Caco-2 (cell line): Measurements from ENCODE around the gene CEP131. TPM values are rescaled to one million over a fixed set of nuclear protein-coding genes. Genes with fewer than 3 reads are reported as not detected.
A peak's percentile ranks its signal among the peaks of the same experiment; 100 is the strongest.

Experiments
- BruUV-seq: library from RNA; stranded (reverse); fragments of 400-500 nt; replicated peaks from 2 replicates; lab custom pipeline; 2021; lab: Mats Ljungman, UMichigan
- CTCF ChIA-PET: fragments of 300-600 bp; sonication (Branson Sonifier 250); formaldehyde crosslinking; loops from one replicate; lab custom pipeline; 2022; ENCODE audit warnings: antibody characterized with exemption; lab: Charles Lee
- POLR2A ChIA-PET: fragments of 300-600 bp; sonication (Branson Sonifier 250); formaldehyde crosslinking; loops from one replicate; lab custom pipeline; 2022; ENCODE audit warnings: antibody characterized with exemption; lab: Charles Lee
- DNase-seq, 2 experiments: peaks; one replicate each; pipeline versions ENCODE4 v3.0.0 to v3.0.0-alpha.2; 2020 to 2022
- H3K27me3 ChIP-seq: replicated peaks from 2 replicates; pipeline ENCODE4 v1.6.0; 2011; ENCODE audit warnings: low read length; ENCODE audit not compliant: control insufficient read depth, insufficient read depth
- H3K36me3 ChIP-seq: 2 replicates; pipeline ENCODE4 v1.5.1; 2011; ENCODE audit warnings: low read length; ENCODE audit not compliant: control insufficient read depth, insufficient read depth
- H3K4me1 ChIP-seq: fragments of 250-450 bp; sonication (Bioruptor Pico); 2 replicates; pipeline ENCODE4 v1.5.1; 2020; ENCODE audit warnings: mild to moderate bottlenecking
- H3K4me3 ChIP-seq: 2 replicates; pipeline ENCODE4 v1.5.1; 2011; ENCODE audit warnings: low read depth, mild to moderate bottlenecking, control low read depth, low read length
- H3K9me3 ChIP-seq: fragments of 250-450 bp; sonication (Bioruptor Pico); 2 replicates; pipeline ENCODE4 v1.5.1; 2020; ENCODE audit warnings: mild to moderate bottlenecking, moderate library complexity
- H3K27ac Mint-ChIP-seq: one replicate; pipeline ENCODE4 v1.8.0; 2022; ENCODE audit warnings: mixed read lengths; ENCODE audit not compliant: unreplicated experiment
- H3K27me3 Mint-ChIP-seq: one replicate; pipeline ENCODE4 v1.8.0; 2022; ENCODE audit warnings: mixed read lengths; ENCODE audit not compliant: insufficient read depth, unreplicated experiment
- H3K36me3 Mint-ChIP-seq: one replicate; pipeline ENCODE4 v1.8.0; 2022; ENCODE audit warnings: mild to moderate bottlenecking, mixed read lengths; ENCODE audit not compliant: insufficient read depth, unreplicated experiment
- H3K4me1 Mint-ChIP-seq: one replicate; pipeline ENCODE4 v1.8.0; 2022; ENCODE audit warnings: low read depth, mixed read lengths; ENCODE audit not compliant: unreplicated experiment
- H3K4me3 Mint-ChIP-seq: one replicate; pipeline ENCODE4 v1.8.0; 2022; ENCODE audit warnings: mild to moderate bottlenecking, moderate library complexity, mixed read lengths; ENCODE audit not compliant: unreplicated experiment
- H3K9me3 Mint-ChIP-seq: one replicate; pipeline ENCODE4 v1.8.0; 2022; ENCODE audit warnings: mixed read lengths; ENCODE audit not compliant: unreplicated experiment
- CTCF ChIP-seq, 2 experiments: fragments of 200-600 bp in 1 of 2; IDR thresholded peaks; 1 replicate in 1 of 2; 2 replicates in 1 of 2; pipeline versions ENCODE4 v1.5.1 to v1.8.0; 2011 to 2022; ENCODE audit warnings: antibody characterized with exemption in 1 of 2, control low read depth in 1 of 2, inconsistent platforms in 1 of 2, low read depth in 1 of 2, low read length in 1 of 2, mild to moderate bottlenecking in 1 of 2, moderate library complexity in 1 of 2; ENCODE audit not compliant: insufficient read depth in 1 of 2, severe bottlenecking in 1 of 2, unreplicated experiment in 1 of 2
- intact Hi-C: fragments of 100-400 bp; cut with micrococcal nuclease; formaldehyde crosslinking; loops from one replicate; pipeline ENCODE4 v1.10.0; 2022; ENCODE audit not compliant: unreplicated experiment
- total RNA-seq: library from RNA; stranded (reverse); gene quantifications from 2 replicates; pipeline ENCODE4 v1.2.3, GENCODE V29; 2022

CEP131 gene
- total RNA-seq, 1 experiment from 2014 or later = 28.4 TPM

- Histone ChIP-seq H3K4me1 (no peaks in the 10 kb centered on the region), H3K27me3 (no peaks in the 10 kb centered on the region), H3K9me3 (no peaks in the 10 kb centered on the region), H3K36me3 (no peaks in the 10 kb centered on the region; the same call in 1 of the 2 replicates), H3K4me3 (no peak overlapping the region)
- BruUV-seq = no TSS peak
- DNase-seq = no peak
- no peak overlapping the region for H3K27ac Mint-ChIP-seq
- no peaks in the 10 kb centered on the region for H3K9me3 Mint-ChIP-seq
- TF ChIP-seq CTCF (IDR thresholded peaks at IDR 0.05; ENCODE audit: insufficient read depth in 1 of 2, low read depth in 1 of 2, low read length in 1 of 2, severe bottlenecking in 1 of 2, unreplicated experiment in 1 of 2) = no peak
- H3K36me3 Mint-ChIP-seq = peaks cover 4% of the 10 kb centered on the region
- POLR2A ChIA-PET = no interaction called here
- intact Hi-C loops = no loop called here
- H3K4me3 Mint-ChIP-seq = no peak overlapping the region
- no peaks in the 10 kb centered on the region for H3K4me1 Mint-ChIP-seq
- CTCF ChIA-PET = interaction anchor here (1.7 kb wide), 1 partner anchor 7 kb away, joined by 5 read pairs; no protein-coding TSS in a partner anchor
- H3K27me3 Mint-ChIP-seq = no peaks in the 10 kb centered on the region
These were observed 29.1 kb downstream of the CEP131 start for GRCh38 chr17:81193470-81194224.

GRCh38 chr17:81193051-81193410, 29.7 kb downstream of the CEP131 start:
- Mint-ChIP-seq H3K4me1 (no peaks in the 10 kb centered on the region), H3K36me3 (no peaks in the 10 kb centered on the region), H3K27ac (no peak overlapping the region), H3K9me3 (no peaks in the 10 kb centered on the region), H3K4me3 (no peak overlapping the region), H3K27me3 (no peaks in the 10 kb centered on the region)
- H3K4me1 ChIP-seq = no peaks in the 10 kb centered on the region
- H3K9me3 ChIP-seq = no peaks in the 10 kb centered on the region
- DNase-seq = no peak
- no peak overlapping the region for H3K4me3 ChIP-seq
- no peaks in the 10 kb centered on the region; the same call in 1 of the 2 replicates for H3K36me3 ChIP-seq
- TF ChIP-seq CTCF (IDR thresholded peaks at IDR 0.05; ENCODE audit: insufficient read depth in 1 of 2, low read depth in 1 of 2, low read length in 1 of 2, severe bottlenecking in 1 of 2, unreplicated experiment in 1 of 2) = no peak
- POLR2A ChIA-PET = no interaction called here
- intact Hi-C loops = no loop called here
- no TSS peak for BruUV-seq
- no peaks in the 10 kb centered on the region for H3K27me3 ChIP-seq
- CTCF ChIA-PET = interaction anchor here (1.7 kb wide), 1 partner anchor 8 kb away, joined by 5 read pairs; no protein-coding TSS in a partner anchor

GRCh38 chr17:81192386-81193050, 30.2 kb downstream of the CEP131 start:
- H3K36me3 ChIP-seq = no peaks in the 10 kb centered on the region; the same call in 1 of the 2 replicates
- intact Hi-C loops = no loop called here
- H3K4me1 ChIP-seq = no peaks in the 10 kb centered on the region
- H3K27me3 ChIP-seq = no peaks in the 10 kb centered on the region
- no peaks in the 10 kb centered on the region for H3K9me3 Mint-ChIP-seq
- no peak overlapping the region for H3K4me3 Mint-ChIP-seq
- no peaks in the 10 kb centered on the region for H3K4me1 Mint-ChIP-seq
- no peaks in the 10 kb centered on the region for H3K27me3 Mint-ChIP-seq
- H3K27ac Mint-ChIP-seq = no peak overlapping the region
- H3K4me3 ChIP-seq = no peak overlapping the region
- no peaks in the 10 kb centered on the region for H3K9me3 ChIP-seq
- no TSS peak for BruUV-seq
- POLR2A ChIA-PET = no interaction called here
- peak in 1 of 2 experiments; percentile 77 for DNase-seq
- no peaks in the 10 kb centered on the region for H3K36me3 Mint-ChIP-seq
- CTCF ChIA-PET = interaction anchor here (1.7 kb wide), 1 partner anchor 8 kb away, joined by 5 read pairs; no protein-coding TSS in a partner anchor
- no peak for TF ChIP-seq CTCF (IDR thresholded peaks at IDR 0.05; ENCODE audit: insufficient read depth in 1 of 2, low read depth in 1 of 2, low read length in 1 of 2, severe bottlenecking in 1 of 2, unreplicated experiment in 1 of 2)
